Posterior vena cava (tissue), 2 donors: ENCODE measurements around the gene BUD13. TPM values are rescaled to one million over a fixed set of nuclear protein-coding genes. Genes with fewer than 3 reads are reported as not detected.
"Not testable (repeated sequence)": the region's sequence is repeated elsewhere in the genome, so short reads cannot be mapped to it uniquely, and the experiment has no call there.

ENCODE experiments used
- DNase-seq: peaks from one replicate; pipeline ENCODE4 v3.0.0-alpha.2; 2020; ENCODE audit warnings: low spot score
- intact Hi-C, 2 donors: fragments of 100-400 bp; cut with DNase I; formaldehyde crosslinking; loops; one replicate each; pipeline versions ENCODE4 v1.14.1 to v1.14.2; 2022 to 2023
- total RNA-seq, 2 donors: library from RNA; stranded (reverse); fragmentation: NEBNext Ultra II Directional; extraction: Animal tissue kit (Norgen Biotek cat#: 25700); gene quantifications; one replicate each; pipeline ENCODE4 v1.2.1, GENCODE V29; 2021
- donor health status: DM: yes; HTN: yes; CAD: no.
- donor health status: DM: yes; HTN: yes; CAD: no.

Gene BUD13
- total RNA-seq, 2 donors from 2014 or later = 9.2 to 10.2 TPM

DNA sequence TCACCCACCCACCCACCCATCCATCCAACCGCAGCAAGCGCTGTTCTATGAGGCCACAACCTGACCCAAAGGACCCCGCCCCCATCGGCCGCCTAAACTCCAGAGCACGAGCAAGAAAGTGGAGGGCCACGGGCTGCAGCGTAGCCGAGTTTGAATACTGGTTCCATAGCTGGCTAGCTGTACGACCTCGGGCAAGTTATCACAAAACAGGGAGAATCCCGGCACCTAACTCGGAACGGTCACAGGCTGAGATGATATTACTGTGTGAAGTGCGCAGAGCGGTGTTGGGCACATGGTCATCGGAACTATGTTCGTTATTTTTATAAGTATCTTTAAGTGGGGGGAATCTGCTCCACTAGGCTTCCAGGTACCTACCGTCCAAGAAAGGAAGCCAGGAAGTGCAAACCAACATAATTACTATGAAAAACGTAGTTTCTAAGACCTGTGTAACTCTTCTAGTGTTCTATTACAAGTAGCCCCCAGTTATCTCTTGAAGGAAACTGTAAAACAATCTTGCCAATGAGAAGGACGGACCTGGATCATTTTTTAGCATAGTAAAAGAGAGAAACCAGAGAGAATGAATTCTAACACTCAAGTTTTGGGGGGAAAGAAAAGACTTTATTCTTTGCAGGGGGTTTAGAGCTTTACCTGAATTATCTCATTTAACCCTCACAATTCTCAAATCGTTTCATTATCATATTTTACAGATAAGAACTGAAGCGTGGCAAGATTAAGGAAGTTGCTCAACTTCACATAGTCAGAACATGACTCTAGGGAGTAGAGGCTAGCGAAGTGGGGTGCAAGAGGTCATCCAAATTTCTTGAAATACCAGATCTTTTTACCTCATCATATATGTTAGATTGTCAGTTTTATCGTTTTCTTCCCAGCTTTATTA lies 663 bp upstream of the BUD13 start:
- DNase-seq = no peak
- intact Hi-C loops = no loop called here

DNA sequence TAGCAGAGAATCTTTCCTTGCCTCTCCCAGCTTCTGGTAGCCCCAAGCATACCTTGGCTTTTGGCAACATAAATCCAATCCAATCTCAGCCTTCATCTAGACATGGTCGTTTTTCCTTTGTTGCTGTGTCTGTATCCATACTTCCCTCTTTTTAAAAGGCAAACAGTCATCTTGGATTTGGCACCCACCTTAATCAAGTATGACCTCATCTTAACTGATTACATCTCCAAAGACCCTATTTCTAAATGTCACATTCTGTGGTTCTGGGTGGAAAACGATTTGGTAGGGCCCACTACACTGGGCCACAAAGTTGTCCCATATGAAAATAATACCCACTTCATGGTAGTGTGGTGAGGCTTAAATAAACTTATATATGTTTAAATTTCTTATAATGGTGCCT lies 852 bp downstream of the BUD13 start:
- intact Hi-C loops = no loop called here
- no peak for DNase-seq

DNA sequence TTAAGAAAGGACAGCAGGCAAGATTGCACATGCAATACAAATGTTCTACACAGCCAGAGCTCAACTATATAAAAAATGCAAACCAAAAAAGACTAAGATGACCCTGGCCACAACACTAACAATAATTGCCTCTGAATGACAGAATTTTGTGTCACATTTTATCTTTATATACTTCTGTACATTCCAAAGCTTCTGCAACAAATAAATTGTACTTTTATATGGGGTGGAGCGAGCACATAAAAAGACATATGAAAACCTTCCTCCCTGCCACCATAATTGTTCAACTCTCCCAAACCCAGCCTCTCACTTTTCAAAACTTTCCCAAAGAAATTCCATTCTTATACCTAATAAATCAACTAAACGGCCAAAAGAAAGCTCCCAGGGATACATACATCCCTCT lies 10.7 kb downstream of the BUD13 start:
- intact Hi-C loops = no loop called here
- no peak for DNase-seq

DNA sequence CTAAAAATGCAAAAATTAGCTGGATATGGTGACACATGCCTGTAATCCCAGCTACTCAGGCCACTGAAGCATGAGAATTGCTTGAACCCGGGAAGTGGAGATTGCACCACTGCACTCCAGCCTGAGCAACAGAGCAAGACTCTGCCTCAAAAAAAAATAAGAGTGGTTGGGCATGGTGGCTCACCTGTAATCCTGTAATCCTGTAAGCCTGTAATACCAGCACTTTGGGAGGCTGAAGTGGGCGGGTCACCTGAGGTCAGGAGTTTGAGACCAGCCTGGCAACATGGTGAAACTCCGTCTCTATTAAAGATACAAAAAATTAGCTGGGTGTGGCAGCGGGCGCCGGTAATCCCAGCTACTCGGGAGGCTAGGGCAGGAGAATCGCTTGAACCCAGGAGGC lies 16.7 kb downstream of the BUD13 start:
- intact Hi-C loops, DNase-seq: not testable (repeated sequence)

DNA sequence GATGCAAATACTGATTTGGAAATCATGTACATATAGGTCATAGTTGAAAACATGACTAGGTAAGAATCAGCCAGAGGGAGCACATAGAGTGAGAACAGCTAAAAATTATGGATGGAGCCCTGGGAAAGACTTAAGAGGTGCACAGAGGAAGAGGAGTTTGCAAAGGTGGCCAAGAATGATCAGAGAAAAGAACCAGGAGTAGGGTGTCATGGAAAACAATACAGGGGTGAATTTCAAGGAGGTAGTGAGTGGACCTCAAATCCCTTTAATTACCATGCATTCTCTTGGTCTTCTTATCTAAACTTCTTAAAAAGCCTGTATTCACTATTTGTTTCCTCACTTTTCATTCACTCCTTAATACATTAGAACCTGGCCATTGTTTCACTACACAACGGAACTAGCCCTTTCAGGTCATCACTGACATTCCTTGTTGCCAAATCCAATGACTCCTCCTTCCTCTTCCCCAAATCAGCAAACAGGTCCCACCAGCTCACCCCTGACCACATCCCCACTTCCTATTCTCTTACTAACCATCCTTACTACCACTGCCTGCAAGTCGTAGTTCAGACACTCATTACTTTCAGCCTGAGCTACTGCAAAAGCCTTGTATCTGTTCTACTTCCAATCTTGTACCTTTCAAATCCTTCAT lies 22.6 kb downstream of the BUD13 start:
- intact Hi-C loops = no loop called here
- no peak for DNase-seq

DNA sequence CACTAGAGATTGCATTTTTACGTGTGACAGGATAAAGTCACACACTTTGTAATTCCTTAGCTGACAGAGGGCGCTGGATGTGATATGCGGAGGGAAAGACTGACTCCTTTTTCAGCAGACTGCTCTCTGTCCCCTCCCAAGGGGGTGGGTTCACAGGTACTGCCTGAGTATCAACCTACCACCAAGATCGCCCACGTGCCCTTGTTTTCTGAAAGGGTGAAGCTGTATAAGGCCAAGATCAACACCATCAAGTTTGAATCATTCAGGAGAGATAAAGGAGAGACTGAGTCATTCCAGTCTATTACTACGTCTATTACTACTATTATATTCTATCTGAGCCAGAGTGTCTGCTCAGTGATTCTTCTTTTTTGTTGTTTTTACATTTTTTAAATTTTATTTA lies 30.7 kb downstream of the BUD13 start:
- no peak for DNase-seq
- intact Hi-C loops = no loop called here

DNA sequence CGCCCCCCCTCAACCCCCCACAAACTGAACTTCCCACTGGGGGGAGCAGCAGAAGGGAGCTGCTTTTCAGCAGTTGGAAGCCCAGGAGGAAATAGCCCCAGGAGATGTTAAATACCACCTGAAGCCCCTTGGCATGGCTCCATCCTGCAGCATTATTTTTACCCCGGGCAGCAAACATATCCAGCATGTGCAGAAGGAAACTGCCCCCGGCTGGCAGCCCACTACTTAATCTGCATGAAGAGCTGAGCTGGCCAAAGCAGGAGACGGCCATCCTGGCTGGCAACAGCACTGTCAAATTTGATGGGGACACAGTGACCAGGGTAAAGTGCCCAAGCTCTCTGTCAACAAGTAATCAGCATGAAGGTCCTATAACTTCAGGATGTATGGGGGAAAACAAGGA lies 32.0 kb downstream of the BUD13 start:
- intact Hi-C loops = no loop called here
- DNase-seq = peak; percentile 53

DNA sequence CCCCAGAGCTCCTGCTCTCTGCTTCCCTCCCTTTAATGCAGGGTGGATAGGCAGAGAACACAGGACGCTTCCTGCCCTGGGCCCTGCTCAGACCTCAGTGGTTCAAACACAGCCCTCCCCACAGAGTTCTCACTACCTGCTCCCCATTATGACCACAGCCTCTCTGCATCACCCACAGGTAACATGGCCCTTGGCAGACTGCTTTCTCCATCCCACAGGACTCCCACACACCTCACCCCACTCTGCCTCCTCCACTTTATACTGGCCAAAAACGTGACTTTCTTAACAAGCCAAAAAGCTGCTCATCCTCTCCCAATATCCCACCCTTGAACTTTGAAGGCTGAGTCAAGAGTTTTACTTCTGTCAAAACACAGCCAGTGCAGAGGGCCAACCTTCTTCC lies 33.8 kb downstream of the BUD13 start:
- intact Hi-C loops = no loop called here
- DNase-seq = peak; percentile 50

DNA sequence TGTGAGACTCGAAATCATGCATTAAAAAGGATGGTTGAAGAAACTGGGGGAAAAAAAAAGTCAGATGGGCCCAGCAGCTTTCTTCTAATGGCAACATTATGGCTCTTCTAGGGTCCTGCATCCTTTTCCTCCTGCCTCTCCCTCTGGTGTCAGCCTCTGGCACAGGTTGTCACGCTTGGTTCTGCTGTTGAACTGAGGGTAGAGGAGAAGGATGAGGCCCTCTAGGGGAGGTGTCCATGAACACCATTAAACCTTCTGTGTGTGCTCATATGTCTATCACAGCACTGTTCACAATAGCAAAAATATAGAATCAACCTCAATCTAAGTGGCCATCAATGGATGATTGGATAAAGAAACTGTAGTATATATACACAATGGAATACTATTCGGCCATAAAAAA lies 36.0 kb downstream of the BUD13 start:
- DNase-seq = no peak
- intact Hi-C loops = no loop called here

DNA sequence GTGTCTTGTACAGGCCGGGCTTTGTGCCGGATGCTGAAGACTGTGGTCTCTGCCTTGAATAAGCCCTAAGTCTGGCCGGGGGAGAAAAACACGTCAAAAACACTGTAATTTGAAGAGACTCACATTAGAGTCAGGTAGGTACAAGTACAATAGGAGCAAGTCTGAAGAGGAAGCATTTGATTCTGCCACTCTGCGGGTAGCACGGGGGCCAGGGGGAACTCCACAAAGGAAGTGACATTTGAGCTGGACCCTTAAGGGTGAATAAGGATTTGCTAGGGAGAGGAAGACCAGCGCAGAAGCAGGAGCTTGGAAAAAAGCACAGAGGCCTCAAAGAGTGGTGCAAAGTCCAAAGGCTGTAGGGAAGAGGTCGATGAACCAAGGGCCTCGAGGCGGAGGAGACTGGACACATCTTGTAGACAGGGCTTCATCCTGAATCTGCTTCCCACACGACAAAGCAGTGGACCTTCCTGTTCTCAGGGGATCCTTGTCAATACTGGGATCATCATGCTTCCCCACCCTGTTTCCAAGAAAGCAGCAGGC lies 38.7 kb downstream of the BUD13 start:
- peak; percentile 34 for DNase-seq
- intact Hi-C loops = no loop called here

DNA sequence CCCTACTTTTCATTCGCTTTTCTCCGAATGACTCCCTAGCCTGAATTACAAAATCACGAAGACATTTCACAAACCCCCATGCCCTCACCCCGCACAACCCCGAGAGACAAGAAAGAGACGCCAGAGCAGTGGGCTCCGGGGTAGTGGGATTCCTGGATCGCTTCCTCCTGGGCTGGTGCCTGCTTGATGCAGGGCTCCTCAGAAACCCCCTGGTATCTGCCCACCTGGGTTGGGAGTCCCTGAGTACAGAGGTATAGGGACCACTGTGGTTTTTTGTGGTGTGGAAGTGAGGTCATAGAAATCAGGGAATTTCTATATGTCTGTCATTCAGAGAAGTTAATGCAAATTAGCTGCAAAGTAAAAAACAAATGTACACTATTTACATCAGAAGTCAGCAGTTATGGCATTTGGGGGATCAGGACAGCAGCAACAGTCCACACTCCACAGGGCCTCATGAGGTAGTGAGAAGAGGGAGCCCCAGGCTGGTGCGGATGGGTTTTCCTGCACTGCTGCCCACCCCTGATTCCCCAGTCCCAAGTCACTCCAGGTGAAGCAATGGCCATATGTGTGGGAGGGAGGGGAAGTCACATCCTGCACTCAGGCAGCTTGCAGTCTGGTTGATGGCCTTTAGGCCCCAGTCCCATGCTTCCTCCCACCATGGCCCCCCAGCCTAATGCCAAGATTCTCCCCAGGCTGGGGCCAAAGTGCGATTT lies 39.6 kb downstream of the BUD13 start:
- peak; percentile 25 for DNase-seq
- intact Hi-C loops = no loop called here

DNA sequence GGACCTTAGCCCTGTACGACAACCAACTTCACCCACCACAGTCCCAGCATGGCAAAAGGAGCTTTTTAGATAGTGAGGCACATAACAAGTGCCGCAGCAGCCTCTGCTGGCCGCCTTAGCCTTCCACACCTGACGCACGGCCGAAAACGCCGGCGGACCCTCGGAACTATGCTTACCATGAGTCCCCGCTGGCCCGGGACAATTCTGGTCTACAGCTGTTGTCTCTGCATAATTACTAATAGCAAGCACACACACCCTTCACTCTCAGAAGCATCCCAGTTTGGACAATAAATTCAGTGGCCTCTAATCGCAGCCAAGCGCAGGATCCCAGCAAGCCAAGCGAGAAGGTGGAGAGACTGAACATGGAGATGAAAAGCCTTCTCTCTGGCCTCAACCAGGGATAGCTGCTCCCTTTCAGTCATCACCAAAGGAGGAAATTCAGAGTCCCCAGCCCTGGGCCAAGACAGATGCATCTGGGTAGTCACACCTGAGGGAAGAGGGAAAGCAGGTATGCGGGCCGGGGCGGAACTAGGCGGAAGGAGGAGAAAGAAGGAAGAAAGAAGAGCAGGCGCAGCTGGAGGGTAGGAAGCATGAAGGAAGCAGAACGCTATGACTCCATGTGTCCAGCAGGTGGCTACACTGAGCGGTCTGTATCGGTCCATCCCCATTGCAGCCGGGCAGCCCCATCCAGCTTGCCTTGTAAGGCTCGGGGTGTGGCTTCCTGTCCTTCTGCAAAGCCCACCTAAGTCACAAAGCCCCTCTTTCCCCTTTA lies 40.3 kb downstream of the BUD13 start:
- peak; percentile 87 for DNase-seq
- intact Hi-C loops = no loop called here

DNA sequence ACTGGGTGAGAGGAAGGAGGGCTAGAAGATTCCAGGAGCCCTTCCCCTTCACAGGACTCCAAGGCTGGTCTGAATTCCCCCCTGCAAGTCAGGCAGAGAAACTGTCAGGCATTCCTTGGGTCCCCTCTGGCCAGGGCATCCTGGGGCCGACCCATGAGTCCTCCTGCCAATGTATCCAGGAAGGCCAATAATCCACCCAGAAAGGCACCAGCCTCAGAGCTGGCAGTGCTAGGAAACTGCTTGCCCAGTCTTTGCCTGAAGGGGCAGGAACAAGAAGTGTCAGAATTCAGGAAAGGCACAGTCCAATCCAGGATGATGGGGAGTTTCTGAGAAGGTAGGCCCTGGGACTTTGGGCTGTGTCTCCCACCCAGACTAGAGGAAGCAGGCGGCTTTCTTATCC lies 41.0 kb downstream of the BUD13 start:
- peak; percentile 66 for DNase-seq
- intact Hi-C loops = no loop called here

DNA sequence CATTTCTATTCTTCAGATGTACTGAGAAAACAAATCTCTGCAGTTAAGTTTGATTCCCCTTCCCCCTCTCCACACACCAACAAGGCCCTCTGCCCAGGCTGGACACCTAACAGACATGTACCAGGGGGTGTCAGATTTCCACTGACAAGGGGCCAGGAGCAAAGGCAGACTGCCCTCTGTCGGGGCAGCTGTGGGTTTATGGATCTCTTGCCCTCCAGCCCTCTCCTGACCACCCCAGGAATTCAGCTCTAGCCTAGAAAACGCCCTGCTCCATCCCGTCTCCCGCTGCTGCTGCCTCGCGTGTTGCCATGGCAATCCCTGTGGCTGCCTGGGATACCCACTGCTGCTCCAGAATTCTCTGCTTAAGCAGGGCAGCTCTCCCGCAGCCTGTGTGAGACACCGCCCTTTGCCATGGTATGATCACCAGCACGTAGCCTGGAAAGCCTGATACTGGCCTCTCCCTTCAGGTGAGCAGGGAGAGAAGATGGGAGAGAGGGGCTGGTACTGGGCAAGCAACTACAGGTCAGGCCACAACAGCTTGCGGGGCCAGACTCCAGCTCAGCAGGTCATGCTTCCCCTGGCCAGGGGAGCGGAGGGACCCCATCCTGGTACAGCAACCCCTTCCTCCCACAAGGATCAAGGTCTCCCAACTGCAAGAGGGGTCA lies 41.6 kb downstream of the BUD13 start:
- peak; percentile 74 for DNase-seq
- intact Hi-C loops = no loop called here

DNA sequence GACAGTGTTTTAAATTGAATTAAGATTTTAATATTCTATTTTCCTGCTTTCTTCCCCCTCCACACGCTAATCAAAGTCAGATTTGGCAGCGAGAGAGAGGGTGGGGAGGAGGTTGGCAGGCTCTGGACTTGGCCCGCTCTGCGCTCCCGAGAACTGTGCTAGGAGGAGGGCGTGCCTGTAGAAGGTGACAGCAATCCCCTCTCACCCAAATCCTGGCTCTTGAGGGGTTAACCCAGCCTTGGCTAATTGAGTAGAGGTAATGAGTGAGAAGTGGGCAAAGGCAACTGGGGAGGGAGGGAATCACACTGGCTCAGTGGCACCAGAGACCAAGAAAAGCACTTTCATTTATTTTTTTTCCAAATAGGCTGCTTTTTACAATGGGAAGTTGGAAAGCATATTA lies 42.2 kb downstream of the BUD13 start:
- peak; percentile 63 for DNase-seq
- intact Hi-C loops = no loop called here

DNA sequence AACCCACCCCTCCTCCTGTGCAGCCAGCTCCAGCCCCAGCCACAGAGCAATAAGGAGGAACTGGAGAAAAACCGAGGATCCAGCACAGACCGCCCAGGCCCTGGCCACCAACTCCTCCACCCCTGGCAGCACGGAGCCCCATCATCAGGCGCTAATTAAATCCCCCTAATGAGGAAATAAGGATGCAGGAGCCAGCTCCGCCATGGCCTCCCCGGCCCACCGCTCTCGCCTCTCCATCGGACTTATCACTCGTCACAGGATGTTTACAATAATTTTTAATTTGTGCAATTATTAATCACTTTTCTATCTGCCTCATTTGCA lies 42.6 kb downstream of the BUD13 start:
- no peak for DNase-seq
- intact Hi-C loops = no loop called here

DNA sequence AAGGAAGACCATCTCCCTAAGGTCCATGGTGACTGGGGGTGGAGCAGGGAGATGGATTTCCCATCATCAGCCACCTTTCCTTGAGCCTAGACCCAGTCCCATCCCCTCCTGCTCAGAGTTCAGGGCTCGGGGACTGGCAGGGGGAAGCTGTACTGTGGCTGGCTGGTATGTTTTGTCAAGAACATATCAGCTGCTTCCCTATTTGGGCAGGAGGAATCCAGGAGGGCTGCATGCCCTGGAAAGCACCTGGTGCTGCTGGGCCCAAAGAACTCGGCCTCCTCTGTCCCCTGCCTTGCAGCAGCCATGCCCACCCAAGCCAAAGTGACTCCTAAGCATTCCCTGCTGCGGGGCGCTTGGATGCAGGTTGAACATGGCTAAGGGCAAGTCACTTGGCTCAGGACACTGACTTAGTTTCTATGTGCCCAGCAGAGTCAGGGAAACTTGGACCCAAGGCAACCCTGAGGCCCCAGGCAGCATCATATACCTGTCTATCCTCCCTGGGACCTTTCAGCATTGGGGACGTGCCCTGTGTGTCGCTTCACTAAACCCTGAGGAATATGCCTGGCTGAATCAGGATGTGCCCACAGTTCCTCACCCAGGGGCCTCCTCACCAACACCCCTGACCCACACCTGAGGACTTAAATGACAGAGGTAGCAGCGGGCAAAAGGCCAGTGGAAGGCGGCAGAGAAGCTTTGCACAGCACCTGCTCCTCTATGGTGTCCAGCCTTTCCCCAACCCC lies 43.1 kb downstream of the BUD13 start:
- intact Hi-C loops = no loop called here
- DNase-seq = peak; percentile 72

DNA sequence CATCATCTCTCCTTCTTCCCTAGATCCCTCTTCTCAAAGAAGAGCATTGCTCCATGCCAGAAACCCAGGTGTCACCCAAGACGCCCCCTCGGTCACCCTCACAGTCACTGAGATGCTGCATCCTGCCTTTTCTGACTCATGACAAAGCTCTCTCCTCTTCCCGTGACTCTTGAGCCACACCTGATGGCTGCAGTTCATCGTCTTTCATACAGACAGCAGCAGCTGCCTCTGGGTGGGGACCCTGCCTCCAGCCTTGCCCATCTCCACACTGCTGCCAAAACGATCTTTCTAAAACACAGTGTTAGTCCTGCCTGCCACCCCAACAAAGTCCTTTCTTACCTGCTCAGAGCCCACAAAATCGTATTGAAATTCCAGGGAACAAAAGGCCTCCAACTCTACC lies 44.8 kb downstream of the BUD13 start:
- DNase-seq = peak; percentile 37
- intact Hi-C loops = no loop called here
